LNCaP clone FGC (cell line): ENCODE results near the gene GPC6.
A peak's percentile ranks its signal among the peaks of the same experiment; 100 is the strongest.

Experiments used
- DNase-seq: peaks from one replicate; pipeline ENCODE4 v3.0.0-alpha.2; 2011; ENCODE audit warnings: low read depth
- H3K4me3 ChIP-seq: 2 replicates; pipeline ENCODE4 v1.5.1; 2011; ENCODE audit warnings: mild to moderate bottlenecking, low read depth, low read length, control low read depth
- CTCF ChIP-seq: IDR thresholded peaks from 2 replicates; pipeline ENCODE4 v1.5.1; 2012; ENCODE audit warnings: mild to moderate bottlenecking; ENCODE audit not compliant: control insufficient read depth, insufficient read depth; ENCODE audit errors: extremely low read depth

The GPC6 gene

GRCh38 chr13:94344126-94344818 lies 1117.7 kb downstream of the GPC6 start:
- TF ChIP-seq CTCF, result no peak
- no peak overlapping the region for H3K4me3 ChIP-seq
- no peak for DNase-seq

- TF ChIP-seq CTCF, result peak; percentile 46
- no peak overlapping the region for H3K4me3 ChIP-seq
- DNase-seq, result peak; percentile 47
Observed at GRCh38 chr13:94345374-94346195, 1119.0 kb downstream of the GPC6 start.

- DNase-seq, result no peak
- no peak overlapping the region for H3K4me3 ChIP-seq
- TF ChIP-seq CTCF, result no peak
Observed at GRCh38 chr13:94346261-94347019, 1119.8 kb downstream of the GPC6 start.

- DNase-seq, result no peak
- no peak overlapping the region for H3K4me3 ChIP-seq
Observed at GRCh38 chr13:94351292-94351990, 1124.8 kb downstream of the GPC6 start.

GRCh38 chr13:94352057-94352456 lies 1125.5 kb downstream of the GPC6 start:
- no peak for DNase-seq
- no peak overlapping the region for H3K4me3 ChIP-seq
- no peak for TF ChIP-seq CTCF

More at GRCh38 chr13:94351292-94351990, 1124.8 kb downstream of the GPC6 start:
- TF ChIP-seq CTCF, result no peak

- no peak for TF ChIP-seq CTCF
- H3K4me3 ChIP-seq, result no peak overlapping the region
- DNase-seq, result no peak
Observed at GRCh38 chr13:94353167-94353710, 1126.6 kb downstream of the GPC6 start.
